Stomach smooth muscle (tissue), 2 donors: ENCODE measurements around the gene NOP9.

ENCODE experiments used
- H3K27ac ChIP-seq: one replicate; pipeline ENCODE4 v1.7.0; 2013; ENCODE audit warnings: mild to moderate bottlenecking, low read length, inconsistent platforms
- H3K27me3 ChIP-seq, 2 donors: one replicate each; pipeline ENCODE4 v1.7.0; 2013; ENCODE audit warnings: low read length in 2 of 2; ENCODE audit not compliant: insufficient read depth in 2 of 2, control insufficient read depth in 1 of 2
- H3K36me3 ChIP-seq, 2 donors: one replicate each; pipeline ENCODE4 v1.7.0; 2013; ENCODE audit warnings: low read length in 2 of 2; ENCODE audit not compliant: control insufficient read depth in 2 of 2, insufficient read depth in 2 of 2
- H3K4me1 ChIP-seq: one replicate; pipeline ENCODE4 v1.7.0; 2013; ENCODE audit warnings: low read length; ENCODE audit not compliant: control insufficient read depth, insufficient read depth
- H3K4me3 ChIP-seq, 2 donors: one replicate each; pipeline ENCODE4 v1.7.0; 2013; ENCODE audit warnings: low read length in 2 of 2
- H3K9ac ChIP-seq, 2 donors: one replicate each; pipeline ENCODE4 v1.7.0; 2013; ENCODE audit warnings: low read length in 2 of 2, mild to moderate bottlenecking in 1 of 2
- H3K9me3 ChIP-seq, 2 donors: one replicate each; pipeline ENCODE4 v1.7.0; 2013; ENCODE audit warnings: low read length in 2 of 2; ENCODE audit not compliant: control insufficient read depth in 2 of 2
- donor health status: healthy.
- donor health status: Pancreatic carcinoma.

The NOP9 gene

DNA sequence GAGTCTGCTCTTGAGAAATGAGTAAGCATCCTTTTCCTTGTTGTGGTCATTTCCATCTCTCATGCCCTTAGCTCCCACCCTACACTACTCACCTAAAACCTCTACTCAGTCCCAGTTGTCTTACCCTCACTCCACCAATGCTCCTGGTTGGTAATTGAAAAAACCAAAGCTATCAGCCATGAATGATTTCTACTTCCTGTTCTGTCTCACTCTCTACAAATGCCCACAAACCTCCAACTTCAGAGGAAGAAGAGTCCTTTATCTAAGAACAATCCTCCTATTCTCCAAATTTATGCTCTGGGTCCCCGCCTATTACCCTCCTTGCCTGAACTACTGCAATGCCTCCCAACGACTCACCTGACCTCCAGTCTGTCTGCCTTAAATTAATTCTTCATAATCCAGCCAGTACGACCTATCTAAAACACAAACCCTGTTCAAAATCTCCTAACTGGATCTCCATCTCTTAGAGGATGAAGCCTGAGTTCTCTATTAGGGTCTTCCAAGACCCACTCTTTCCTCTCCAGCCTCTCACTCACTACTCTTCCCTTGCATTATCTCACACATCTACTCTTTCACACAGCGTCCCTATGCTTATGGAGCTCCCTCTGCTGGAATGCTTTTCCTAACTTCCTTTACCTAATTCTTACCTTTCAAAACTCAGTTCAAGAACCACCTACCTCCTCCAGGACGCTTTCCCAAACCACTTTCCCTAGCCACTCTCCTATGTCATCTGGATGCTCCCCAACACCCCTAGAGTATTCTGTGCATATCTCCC is 2.3 kb upstream of the NOP9 start:
- no peak overlapping the region for H3K4me3 ChIP-seq
- H3K9me3 ChIP-seq = no peaks in the 10 kb centered on the region
- no peaks in the 10 kb centered on the region for H3K27me3 ChIP-seq
- no peak overlapping the region for H3K27ac ChIP-seq
- peaks cover 30% of the 10 kb centered on the region for H3K4me1 ChIP-seq
- peak overlapping the region in 1 of 2 donors; percentile 2 for H3K9ac ChIP-seq
- H3K36me3 ChIP-seq = peaks cover 20 to 25% of the 10 kb centered on the region in 2 donors

DNA sequence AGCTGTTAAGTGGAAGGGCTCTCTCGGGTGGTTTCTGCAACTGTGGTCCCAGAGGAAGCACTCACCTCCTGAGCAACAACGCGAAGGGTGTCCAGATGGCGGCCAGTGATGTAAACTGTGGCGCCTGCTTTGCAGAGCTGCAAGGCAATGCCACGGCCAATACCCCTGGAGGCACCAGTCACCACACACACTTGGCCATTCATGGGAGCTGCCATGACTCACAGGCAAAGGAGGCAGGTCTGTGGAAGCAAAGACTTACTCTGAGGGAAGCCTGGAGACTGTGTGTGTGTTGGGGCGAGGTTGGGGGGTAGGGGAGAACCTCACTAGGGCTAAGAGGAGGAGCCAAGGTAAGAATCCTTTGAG is 777 bp upstream of the NOP9 start:
- H3K4me1 ChIP-seq = peaks cover 30% of the 10 kb centered on the region
- H3K27me3 ChIP-seq = no peaks in the 10 kb centered on the region
- no peaks in the 10 kb centered on the region for H3K9me3 ChIP-seq
- peak overlapping the region; percentile 83 to 86 for H3K9ac ChIP-seq
- peak overlapping the region; percentile 60 for H3K27ac ChIP-seq
- peaks cover 31 to 34% of the 10 kb centered on the region in 2 donors for H3K36me3 ChIP-seq
- peak overlapping the region; percentile 88 to 99 for H3K4me3 ChIP-seq

DNA sequence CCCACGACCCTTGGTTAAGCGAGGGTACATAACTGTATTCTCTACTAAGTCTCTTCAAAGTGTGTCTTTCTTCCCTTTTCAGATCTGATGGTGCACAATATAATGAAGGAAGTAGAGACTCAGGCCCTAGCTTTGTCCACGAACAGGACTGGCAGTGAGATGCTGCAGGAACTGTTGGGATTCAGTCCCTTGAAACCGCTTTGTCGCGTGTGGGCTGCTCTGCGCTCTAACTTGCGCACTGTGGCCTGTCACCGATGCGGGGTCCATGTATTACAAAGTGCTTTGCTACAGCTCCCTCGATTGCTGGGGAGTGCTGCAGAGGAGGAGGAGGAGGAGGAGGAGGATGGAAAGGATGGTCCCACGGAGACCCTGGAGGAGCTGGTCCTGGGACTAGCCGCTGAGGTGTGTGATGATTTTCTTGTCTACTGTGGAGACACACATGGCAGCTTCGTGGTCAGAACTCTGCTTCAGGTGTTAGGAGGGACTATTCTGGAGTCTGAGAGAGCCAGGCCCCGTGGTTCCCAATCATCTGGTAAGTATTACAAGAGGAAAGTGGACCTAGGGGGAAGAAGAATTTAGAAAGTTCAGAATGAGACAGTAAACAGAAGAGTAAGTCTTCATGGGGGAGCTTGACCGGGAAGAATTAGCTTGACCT is 803 bp downstream of the NOP9 start:
- peak overlapping the region; percentile 46 for H3K27ac ChIP-seq
- peaks cover 46 to 47% of the 10 kb centered on the region in 2 donors for H3K36me3 ChIP-seq
- no peaks in the 10 kb centered on the region for H3K27me3 ChIP-seq
- no peaks in the 10 kb centered on the region for H3K9me3 ChIP-seq
- H3K4me3 ChIP-seq = peak overlapping the region; percentile 88 to 99
- peaks cover 30% of the 10 kb centered on the region for H3K4me1 ChIP-seq
- H3K9ac ChIP-seq = peak overlapping the region; percentile 83 to 86

DNA sequence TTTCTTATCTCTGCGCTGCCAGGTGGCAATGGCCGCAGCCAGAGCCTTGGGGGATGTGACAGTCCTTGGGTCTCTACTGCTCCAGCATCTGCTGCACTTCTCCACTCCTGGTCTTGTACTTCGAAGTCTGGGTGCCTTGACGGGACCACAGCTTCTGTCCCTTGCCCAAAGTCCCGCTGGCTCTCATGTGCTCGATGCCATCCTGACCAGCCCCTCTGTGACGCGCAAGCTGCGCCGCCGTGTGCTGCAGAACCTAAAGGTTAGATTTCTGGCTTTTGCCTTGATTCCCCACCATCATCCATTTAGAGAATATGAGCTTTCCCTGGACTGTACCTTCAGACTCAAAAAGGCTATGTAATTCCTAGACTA is 4.4 kb downstream of the NOP9 start:
- Histone ChIP-seq H3K9ac (no peak overlapping the region), H3K27me3 (no peaks in the 10 kb centered on the region), H3K36me3 (peaks cover 52 to 56% of the 10 kb centered on the region in 2 donors), H3K27ac (no peak overlapping the region), H3K4me3 (no peak overlapping the region), H3K9me3 (no peaks in the 10 kb centered on the region), H3K4me1 (peaks cover 22% of the 10 kb centered on the region)

DNA sequence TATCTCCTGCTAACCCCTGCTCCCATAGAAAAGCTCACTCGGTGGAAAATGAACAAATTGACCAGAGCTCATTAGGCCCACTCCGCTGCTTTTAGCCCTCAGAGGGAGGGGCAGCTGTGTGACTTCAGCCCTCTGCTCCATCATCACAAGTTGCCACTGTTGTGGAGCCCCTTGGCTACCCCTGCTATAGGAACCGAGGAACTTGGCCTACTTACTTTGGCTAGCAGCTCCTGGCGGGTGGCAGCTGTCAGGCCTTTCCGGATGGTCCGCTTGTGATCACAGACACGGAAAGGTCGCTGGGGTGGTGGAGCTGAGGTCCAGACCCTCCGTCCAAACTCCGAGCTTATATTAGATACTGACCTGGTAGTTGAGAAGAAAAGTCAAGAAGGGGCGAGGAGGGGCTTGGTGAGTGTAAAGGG is 7.5 kb downstream of the NOP9 start:
- Histone ChIP-seq H3K9me3 (no peaks in the 10 kb centered on the region), H3K36me3 (peaks cover 45 to 48% of the 10 kb centered on the region in 2 donors), H3K4me3 (no peak overlapping the region), H3K4me1 (peaks cover 23% of the 10 kb centered on the region), H3K27me3 (no peaks in the 10 kb centered on the region), H3K9ac (no peak overlapping the region), H3K27ac (no peak overlapping the region)

DNA sequence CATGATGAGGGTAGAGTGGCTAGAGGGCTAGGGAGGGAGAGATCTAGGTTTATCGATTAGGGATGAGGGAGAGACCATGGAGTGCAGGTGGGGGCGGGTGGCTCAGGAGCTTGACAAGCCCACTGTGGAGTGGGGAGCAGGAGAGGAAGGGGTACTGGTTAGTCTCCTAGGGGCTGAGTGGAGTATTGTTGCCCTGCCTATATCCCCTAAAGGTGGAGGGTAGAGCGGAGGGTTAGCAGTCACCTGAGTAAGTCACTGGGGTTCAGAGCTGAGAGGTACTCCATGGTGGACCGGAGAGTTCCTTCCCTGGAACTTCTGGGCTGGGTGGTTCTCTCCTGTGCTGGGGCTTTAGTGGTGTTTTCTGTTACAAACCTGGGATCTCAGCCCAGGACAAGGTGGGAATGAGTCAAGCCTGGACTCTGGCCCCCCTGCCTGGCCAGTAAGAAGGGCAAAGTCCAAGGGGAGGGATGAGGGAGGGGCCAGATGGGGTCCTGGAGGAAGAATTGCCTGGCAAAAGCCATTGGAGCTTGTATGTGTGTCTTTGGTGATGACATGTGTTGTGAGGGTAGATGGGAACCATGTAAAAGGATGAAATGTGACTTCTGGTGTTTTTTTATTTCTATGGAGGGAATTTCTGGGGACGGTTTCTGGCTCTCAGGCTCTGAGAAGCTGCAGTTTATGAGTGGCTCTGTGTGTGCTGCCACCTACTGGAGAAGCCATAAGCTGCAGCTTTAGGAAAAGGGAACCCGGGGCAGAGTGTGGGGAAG is 8.1 kb downstream of the NOP9 start, which contains the start of gene CIDEB:
Gene CIDEB, minus strand, starts transcription at position 403 of the 767 bp plus-strand sequence. Its CDS starts 119 bp downstream, at position 284.
- Histone ChIP-seq H3K4me3 (no peak within 1 kb of the TSS), H3K36me3 (peaks cover 39 to 42% of the 10 kb centered on the region in 2 donors), H3K4me1 (peaks cover 23% of the 10 kb centered on the region), H3K9me3 (no peaks in the 10 kb centered on the region), H3K9ac (peak within 1 kb of the TSS in 1 of 2 donors; percentile 21), H3K27ac (no peak within 1 kb of the TSS), H3K27me3 (no peaks in the 10 kb centered on the region)

DNA sequence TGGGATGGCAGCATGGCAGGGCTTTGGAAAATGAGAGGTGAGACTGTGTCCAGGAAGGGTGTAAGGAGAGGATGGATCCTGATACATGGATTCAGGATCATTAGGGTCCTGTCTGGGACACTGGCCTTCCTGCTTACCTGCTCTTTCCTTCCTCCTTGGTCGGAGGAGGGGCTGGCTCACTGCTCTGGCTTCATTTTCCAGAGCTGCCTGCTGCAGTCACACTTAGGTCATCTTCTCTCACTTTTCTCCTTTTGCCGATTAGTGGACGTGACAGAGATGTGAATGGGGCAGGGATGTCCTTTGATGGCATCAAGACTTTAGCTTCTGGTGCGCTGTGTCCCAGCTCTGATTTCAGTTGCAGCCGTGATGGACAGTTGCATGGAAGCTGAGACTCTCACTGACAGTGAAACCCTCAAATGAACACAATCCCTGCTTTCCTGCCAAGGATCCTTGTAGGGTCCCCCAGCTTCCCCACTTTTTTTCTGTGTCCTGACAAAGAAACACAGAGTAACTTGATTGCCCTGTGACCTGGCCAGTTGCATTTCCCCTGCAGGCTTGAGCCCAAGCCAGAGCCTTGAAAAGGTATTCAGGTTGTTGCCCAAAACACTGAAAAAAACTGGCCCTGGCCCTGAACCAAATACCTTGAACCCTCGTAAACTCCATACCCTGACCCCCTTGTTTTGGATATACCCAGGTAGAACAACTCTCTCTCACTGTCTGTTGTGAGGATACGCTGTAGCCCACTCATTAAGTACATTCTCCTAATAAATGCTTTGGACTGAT is 8.9 kb downstream of the NOP9 start:
- Histone ChIP-seq H3K4me1 (peaks cover 23% of the 10 kb centered on the region), H3K9ac (peak overlapping the region in 1 of 2 donors; percentile 21), H3K9me3 (no peaks in the 10 kb centered on the region), H3K27me3 (no peaks in the 10 kb centered on the region), H3K4me3 (no peak overlapping the region), H3K36me3 (peaks cover 33 to 39% of the 10 kb centered on the region in 2 donors), H3K27ac (no peak overlapping the region)

DNA sequence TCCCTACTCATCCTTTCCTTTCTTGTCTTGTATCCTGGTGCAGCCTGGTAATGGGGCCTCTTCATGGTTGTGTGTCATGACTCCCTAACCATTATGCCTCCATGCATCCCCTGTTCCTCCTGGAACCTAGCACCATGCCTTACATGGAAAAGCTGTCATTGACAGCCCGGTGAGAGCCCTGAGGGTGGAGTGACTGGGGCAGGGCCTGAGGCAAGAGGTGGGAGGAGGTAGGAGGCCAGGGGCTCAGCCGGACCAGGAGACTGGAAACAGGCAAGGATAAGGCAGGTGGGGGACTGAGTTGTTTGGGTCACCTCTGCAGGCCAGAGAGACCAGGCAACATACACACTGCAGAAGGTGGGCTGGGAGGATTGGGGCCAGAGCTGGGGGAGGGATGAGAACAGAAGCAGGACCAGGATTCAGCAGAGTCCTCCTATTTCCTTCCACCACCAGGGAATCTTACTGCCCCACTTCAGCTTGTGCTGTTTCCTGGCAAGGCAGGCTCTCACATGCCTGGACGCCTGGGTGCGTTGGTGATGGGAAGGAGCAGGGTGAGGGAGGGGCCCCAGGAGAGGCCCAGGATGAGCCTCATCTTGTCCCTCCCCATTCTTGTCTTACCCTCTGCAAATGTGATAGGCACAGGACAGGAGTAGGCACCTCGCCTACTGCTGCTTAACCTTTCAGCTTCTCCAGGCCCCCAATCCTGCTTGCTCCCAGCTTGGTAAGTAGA is 10.1 kb downstream of the NOP9 start, which contains the start of gene LTB4R2:
Gene LTB4R2, plus strand, starts transcription at position 603 of the 727 bp plus-strand sequence. CDS start 525 bp downstream, outside the sequence.
- Histone ChIP-seq H3K9me3 (no peaks in the 10 kb centered on the region), H3K4me1 (peaks cover 23% of the 10 kb centered on the region), H3K9ac (peak within 1 kb of the TSS; percentile 61 to 71), H3K4me3 (peak within 1 kb of the TSS; percentile 67 to 79), H3K36me3 (peaks cover 21 to 27% of the 10 kb centered on the region in 2 donors), H3K27ac (peak within 1 kb of the TSS; percentile 58), H3K27me3 (no peaks in the 10 kb centered on the region)

DNA sequence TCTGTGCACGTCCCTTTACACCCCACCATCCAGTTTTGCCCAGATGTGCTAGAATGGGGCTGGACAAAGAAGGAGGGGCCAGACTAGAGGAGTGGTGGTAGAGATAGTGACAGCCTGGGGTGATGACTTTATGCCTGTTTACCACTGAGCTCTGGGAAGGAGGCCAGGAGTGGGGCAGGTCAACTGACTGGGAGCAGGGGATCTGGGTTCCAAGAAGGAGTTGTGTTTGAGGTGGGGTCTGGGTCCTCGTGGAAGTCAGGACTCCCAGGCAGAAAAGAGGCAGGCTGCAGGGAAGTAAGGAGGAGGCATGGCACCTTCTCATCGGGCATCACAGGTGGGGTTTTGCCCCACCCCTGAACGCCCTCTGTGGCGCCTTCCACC is 10.6 kb downstream of the NOP9 start:
- H3K9me3 ChIP-seq = no peaks in the 10 kb centered on the region
- peaks cover 15 to 22% of the 10 kb centered on the region in 2 donors for H3K36me3 ChIP-seq
- peak overlapping the region; percentile 58 for H3K27ac ChIP-seq
- H3K4me1 ChIP-seq = peaks cover 25% of the 10 kb centered on the region
- peak overlapping the region; percentile 67 to 79 for H3K4me3 ChIP-seq
- H3K27me3 ChIP-seq = peaks cover 0 to 1% of the 10 kb centered on the region in 2 donors
- H3K9ac ChIP-seq = peak overlapping the region; percentile 48 to 71
